K562 (cell line): ENCODE results near the gene ZNF641. TPM values are rescaled to one million over a fixed set of nuclear protein-coding genes. Genes with fewer than 3 reads are reported as not detected.

ENCODE experiments used
- ATAC-seq: fragments of 200-7000 bp; cut with Tn5 transposase; 3 replicates; pipeline ENCODE4 v1.9.1; 2020; ENCODE audit warnings: moderate library complexity
- BruUV-seq: library from RNA; stranded (reverse); fragments of 400-500 nt; replicated peaks from 2 replicates; lab custom pipeline; 2021; lab: Mats Ljungman, UMichigan
- CTCF ChIA-PET: fragments of 300-600 bp; formaldehyde crosslinking; extraction: SDS; loops from one replicate; lab custom pipeline; 2021; ENCODE audit warnings: low intra/inter-chr PET ratio; lab: Yijun Ruan, JAX
- POLR2A ChIA-PET: fragments of 300-600, 350-650 bp; sonication (Branson Sonifier 250); formaldehyde crosslinking; extraction: SDS; loops from one replicate; lab custom pipeline; 2021; ENCODE audit warnings: antibody characterized with exemption, inconsistent platforms; lab: Yijun Ruan, JAX
- DNase-seq, 4 experiments: peaks; one replicate each; pipeline versions ENCODE4 v3.0.0 to v3.0.0-alpha.2; 2011 to 2018; ENCODE audit warnings: low spot score in 3 of 4, mixed read lengths in 3 of 4; ENCODE audit errors: extremely low read depth in 1 of 4
- FAIRE-seq: peaks from 2 replicates; lab custom pipeline; 2011; peaks lifted over from hg19 to GRCh38; lab: Jason Lieb, UNC
- H2AFZ ChIP-seq: 2 replicates; pipeline ENCODE4 v1.6.0; 2011; ENCODE audit warnings: low read depth, low read length, control low read depth, inconsistent platforms
- H3K27ac ChIP-seq: fragments of 200-600 bp; 3 replicates; pipeline ENCODE4 v1.8.0; 2011; ENCODE audit warnings: low read depth, mild to moderate bottlenecking, control low read depth, inconsistent platforms, low read length, moderate library complexity, mixed read lengths; ENCODE audit errors: extremely low read depth
- H3K27me3 ChIP-seq, 2 experiments: fragments of 300-600 bp in 1 of 2; 2 replicates in 1 of 2; 3 replicates in 1 of 2; pipeline versions ENCODE4 v1.6.0 to v1.8.0; 2011; ENCODE audit warnings: inconsistent platforms in 2 of 2, low read length in 2 of 2, mild to moderate bottlenecking in 1 of 2, mixed read lengths in 1 of 2, moderate library complexity in 1 of 2; ENCODE audit not compliant: control insufficient read depth in 2 of 2, insufficient read depth in 2 of 2
- H3K36me3 ChIP-seq: fragments of 300-600 bp; 3 replicates; pipeline ENCODE4 v1.8.0; 2011; ENCODE audit warnings: mild to moderate bottlenecking, low read length, inconsistent platforms; ENCODE audit not compliant: control insufficient read depth, insufficient read depth
- H3K4me1 ChIP-seq, 2 experiments: fragments of 200-600 bp in 1 of 2; replicated peaks in 1 of 2; 2 replicates in 1 of 2; 3 replicates in 1 of 2; pipeline versions ENCODE4 v1.5.1 to v1.8.0; 2011; ENCODE audit warnings: inconsistent platforms in 2 of 2, low read length in 2 of 2, mild to moderate bottlenecking in 1 of 2, mixed read lengths in 1 of 2, moderate library complexity in 1 of 2; ENCODE audit not compliant: control insufficient read depth in 2 of 2, insufficient read depth in 2 of 2
- H3K4me2 ChIP-seq: 2 replicates; pipeline ENCODE4 v1.6.1; 2011; ENCODE audit warnings: low read length, control low read depth, inconsistent platforms, mixed read lengths; ENCODE audit not compliant: insufficient read depth
- H3K4me3 ChIP-seq: fragments of 200-600 bp; sonication (generic), shearing (Covaris generic); 2 replicates; pipeline ENCODE4 v1.5.1; 2016; ENCODE audit warnings: control low read depth, inconsistent platforms
- H3K79me2 ChIP-seq: fragments of 200-600 bp; 3 replicates; pipeline ENCODE4 v1.8.0; 2011; ENCODE audit warnings: low read length, inconsistent platforms; ENCODE audit not compliant: control insufficient read depth, insufficient read depth
- H3K9ac ChIP-seq, 2 experiments: 2 replicates each; pipeline versions ENCODE4 v1.6.0 to v1.6.1; 2011; ENCODE audit warnings: low read depth in 2 of 2, low read length in 2 of 2, control low read depth in 1 of 2, inconsistent platforms in 1 of 2, mild to moderate bottlenecking in 1 of 2, mixed read lengths in 1 of 2; ENCODE audit not compliant: insufficient read depth in 1 of 2
- H3K9me1 ChIP-seq: one replicate; pipeline ENCODE4 v1.6.0; 2011; ENCODE audit warnings: inconsistent platforms, mild to moderate bottlenecking, low read length, moderate library complexity; ENCODE audit not compliant: control insufficient read depth, insufficient read depth
- H3K9me3 ChIP-seq: replicated peaks from 2 replicates; pipeline ENCODE4 v1.5.1; 2011; ENCODE audit warnings: low read depth, low read length, inconsistent platforms; ENCODE audit not compliant: control insufficient read depth, insufficient read depth
- H4K20me1 ChIP-seq: replicated peaks from 2 replicates; pipeline ENCODE4 v1.6.1; 2011; ENCODE audit warnings: low read length, inconsistent platforms, mixed read lengths; ENCODE audit not compliant: control insufficient read depth, insufficient read depth
- CUX1 ChIP-seq: fragments of 200-800 bp; sonication (Bioruptor generic); IDR thresholded peaks from 2 replicates; pipeline ENCODE4 v1.6.1; 2016; ENCODE audit warnings: missing genetic modification characterization, missing compliant biosample characterization
- EHMT2 ChIP-seq: fragments of 450-650 bp; IDR thresholded peaks from 2 replicates; pipeline ENCODE4 v1.6.1; 2018; ENCODE audit warnings: antibody characterized with exemption
- MAZ ChIP-seq, 2 experiments: fragments of 450-650 bp in 1 of 2; sonication (generic) in 1 of 2; formaldehyde crosslinking; IDR thresholded peaks in 1 of 2; conservative IDR thresholded peaks in 1 of 2; 2 replicates each; pipeline versions ENCODE4 v1.4.0 to v1.5.0; 2020; ENCODE audit warnings: mild to moderate bottlenecking in 1 of 2, missing genetic modification reagents in 1 of 2
- POLR2AphosphoS5 ChIP-seq: IDR thresholded peaks from 2 replicates; pipeline ENCODE4 v1.6.1; 2011; ENCODE audit warnings: mild to moderate bottlenecking, low read depth, low read length, moderate library complexity; ENCODE audit not compliant: control insufficient read depth, insufficient read depth
- POLR2B ChIP-seq: fragments of 450-650 bp; IDR thresholded peaks from 2 replicates; pipeline ENCODE4 v1.6.1; 2018; ENCODE audit warnings: low read depth; ENCODE audit not compliant: partially characterized antibody
- SNAPC5 ChIP-seq: fragments of 250-450 bp; sonication (Bioruptor Pico); IDR thresholded peaks from 2 replicates; pipeline ENCODE4 v1.8.0; 2021; ENCODE audit warnings: moderate library complexity, mild to moderate bottlenecking, inconsistent platforms
- ZBTB2 ChIP-seq: fragments of 450-650 bp; IDR thresholded peaks from 2 replicates; pipeline ENCODE4 v1.6.1; 2016; ENCODE audit warnings: antibody characterized with exemption
- ZKSCAN8 ChIP-seq: fragments of 200-800 bp; sonication (Bioruptor generic); IDR thresholded peaks from 2 replicates; pipeline ENCODE4 v1.6.1; 2016; ENCODE audit warnings: missing genetic modification characterization, missing compliant biosample characterization
- ZNF512 ChIP-seq: IDR thresholded peaks from 2 replicates; pipeline ENCODE4 v1.6.1; 2016; ENCODE audit warnings: missing genetic modification characterization, missing compliant biosample characterization
- ZNF695 ChIP-seq: fragments of 450-650 bp; formaldehyde crosslinking; IDR thresholded peaks from 2 replicates; pipeline ENCODE4 v1.4.0; 2020; ENCODE audit warnings: mild to moderate bottlenecking, moderate library complexity
- ZZZ3 ChIP-seq: fragments of 450-650 bp; IDR thresholded peaks from 2 replicates; pipeline ENCODE4 v1.6.1; 2016; ENCODE audit warnings: antibody characterized with exemption, mild to moderate bottlenecking, moderate library complexity
- WGBS: fragments of 100-300 bp; shearing (Covaris generic); methylation state at CpG from one replicate; pipeline ENCODE4 v1.1.6; 2016; ENCODE audit warnings: low coverage, mixed read lengths; ENCODE audit not compliant: insufficient coverage; ENCODE audit errors: missing lambda C conversion rate; 5-methylcytosine and 5-hydroxymethylcytosine counted together
- in situ Hi-C: fragments of 300-500 bp; cut with MboI; formaldehyde crosslinking; loops from 4 replicates; pipeline ENCODE4 v1.15.0; 2018; ENCODE audit warnings: inconsistent platforms, mixed read lengths
- intact Hi-C: fragments of 100-400 bp; cut with micrococcal nuclease; formaldehyde crosslinking; loops from 2 replicates; pipeline ENCODE4 v1.14.2; 2022
- polyA plus RNA-seq, 8 experiments: library from polyadenylated mRNA; depleted of rRNA in 4 of 8; stranded (reverse) in 5 of 8; unstranded in 3 of 8; fragments of >200 nt; fragmentation: Nextera tagmentation in 2 of 8; fragmentation: Illumina TruSeq in 1 of 8; extraction: Ambion mirVana in 2 of 8; extraction: Trizol in 1 of 8; gene quantifications; 2 replicates each; pipeline versions ENCODE4 v1.2.1 to v1.2.3, GENCODE V29; 2011 to 2014; ENCODE audit warnings: inconsistent platforms in 1 of 8, missing spikeins in 1 of 8
- total RNA-seq, 7 experiments: library from RNA; depleted of rRNA in 6 of 7; stranded (reverse); fragments of >200 nt in 6 of 7; fragmentation: Illumina TruSeq in 2 of 7; extraction: Trizol in 2 of 7; gene quantifications; 2 replicates each; pipeline versions ENCODE4 v1.2.1 to v1.2.3, GENCODE V29; 2011 to 2021; ENCODE audit warnings: low replicate concordance in 1 of 7

ZNF641 gene
- total and polyA plus RNA-seq, 9 of the 15 experiments (the other 6 are each of a cell fraction or from before 2014, with no cell fraction given): 2.5 to 15.6 (median 9.2) TPM

GRCh38 chr12:48305190-48305589, 45.5 kb downstream of the ZNF641 start:
- no peak for FAIRE-seq
- WGBS: 24% methylated on average over 2 of the region's 2 CpGs
- no peak for DNase-seq

More at GRCh38 chr12:48305190-48305589, 45.5 kb downstream of the ZNF641 start:
- in situ Hi-C loops: no loop called here
- Histone ChIP-seq H3K9me1 (no peaks in the 10 kb centered on the region), H2AFZ (no peak overlapping the region), H3K27me3 (no peaks in the 10 kb centered on the region), H3K4me3 (no peak overlapping the region), H3K4me1 (no peaks in the 10 kb centered on the region; a peak in 2 of 5 replicates), H3K27ac (no peak overlapping the region), H3K9ac (no peak overlapping the region), H3K4me2 (no peak overlapping the region), H3K79me2 (no peaks in the 10 kb centered on the region), H3K36me3 (no peaks in the 10 kb centered on the region), H3K9me3 (no peaks in the 10 kb centered on the region), H4K20me1 (no peaks in the 10 kb centered on the region)
- no peak for ATAC-seq
- TF ChIP-seq SNAPC5 (CRISPR knock-in tag) (no peak), POLR2AphosphoS5 (no peak), ZNF512 (tag) (no peak), ZBTB2 (no peak), ZNF695 (no peak), ZKSCAN8 (no peak), MAZ (CRISPR knock-in tag; conservative IDR thresholded peaks at IDR 0.05 in 1 of 2, IDR thresholded peaks at IDR 0.05 in 1 of 2) (no peak), EHMT2 (no peak), CUX1 (CRISPR knock-in tag) (no peak), POLR2B (no peak), ZZZ3 (no peak)
- CTCF ChIA-PET: no interaction called here
- BruUV-seq: no TSS peak
- intact Hi-C loops: no loop called here
- POLR2A ChIA-PET: no interaction called here
